OCI-LY7 (cell line): ENCODE results near the gene HEG1. TPM values are rescaled to one million over a fixed set of nuclear protein-coding genes. Genes with fewer than 3 reads are reported as not detected.
A peak's percentile ranks its signal among the peaks of the same experiment; 100 is the strongest.

ENCODE experiments used
- BruUV-seq: library from RNA; stranded (reverse); fragments of 400-500 nt; replicated peaks from 2 replicates; lab custom pipeline; 2021; lab: Mats Ljungman, UMichigan
- CTCF ChIA-PET: fragments of 300-600 bp; sonication (Branson Sonifier 250); formaldehyde crosslinking; loops from one replicate; lab custom pipeline; 2022; ENCODE audit warnings: antibody characterized with exemption; ENCODE audit not compliant: unreplicated experiment; lab: Charles Lee
- POLR2A ChIA-PET: fragments of 300-600 bp; sonication (Branson Sonifier 250); formaldehyde crosslinking; loops from one replicate; lab custom pipeline; 2022; ENCODE audit warnings: antibody characterized with exemption; lab: Charles Lee
- DNase-seq: peaks from one replicate; pipeline ENCODE4 v3.0.0-alpha.2; 2015; ENCODE audit warnings: low spot score
- H2AFZ ChIP-seq: fragments of 200-600 bp; sonication (generic), shearing (Covaris generic); 2 replicates; pipeline ENCODE4 v1.6.1; 2014; ENCODE audit warnings: mild to moderate bottlenecking, antibody characterized with exemption, low read length, moderate library complexity
- H3K27ac ChIP-seq: fragments of 200-600 bp; sonication (generic); 2 replicates; pipeline ENCODE4 v1.5.1; 2014; ENCODE audit warnings: mixed run types, low read depth, mild to moderate bottlenecking, moderate library complexity, low read length, inconsistent platforms; ENCODE audit not compliant: poor library complexity, severe bottlenecking
- H3K36me3 ChIP-seq: fragments of 200-600 bp; sonication (generic); 2 replicates; pipeline ENCODE4 v1.6.1; 2014; ENCODE audit warnings: mild to moderate bottlenecking, antibody characterized with exemption, low read length, moderate library complexity, mixed read lengths; ENCODE audit not compliant: insufficient read depth
- H3K4me1 ChIP-seq: fragments of 200-600 bp; sonication (generic); 2 replicates; pipeline ENCODE4 v1.5.1; 2014; ENCODE audit warnings: mild to moderate bottlenecking, low read length; ENCODE audit not compliant: insufficient read depth, poor library complexity, severe bottlenecking
- H3K4me2 ChIP-seq: fragments of 200-600 bp; sonication (generic); 2 replicates; pipeline ENCODE4 v1.6.1; 2014; ENCODE audit warnings: mild to moderate bottlenecking, low read length
- H3K4me3 ChIP-seq: fragments of 200-600 bp; sonication (generic); 2 replicates; pipeline ENCODE4 v1.5.1; 2014; ENCODE audit warnings: mild to moderate bottlenecking, low read depth, low read length; ENCODE audit not compliant: poor library complexity, severe bottlenecking
- H3K79me2 ChIP-seq: fragments of 200-600 bp; sonication (generic); 2 replicates; pipeline ENCODE4 v1.6.1; 2016; ENCODE audit warnings: low read depth, mild to moderate bottlenecking, low read length, moderate library complexity, mixed read lengths; ENCODE audit not compliant: insufficient read depth
- H3K9me2 ChIP-seq: fragments of 200-600 bp; sonication (generic); 2 replicates; pipeline ENCODE4 v1.6.1; 2016; ENCODE audit warnings: mild to moderate bottlenecking, low read length, mixed read lengths; ENCODE audit not compliant: insufficient read depth
- H3K9me3 ChIP-seq: fragments of 200-600 bp; sonication (generic); 2 replicates; pipeline ENCODE4 v1.6.1; 2014; ENCODE audit warnings: mild to moderate bottlenecking, mixed run types, low read length, mixed read lengths
- H4K20me1 ChIP-seq: fragments of 200-600 bp; sonication (generic); 2 replicates; pipeline ENCODE4 v1.6.1; 2014; ENCODE audit warnings: mild to moderate bottlenecking, antibody characterized with exemption, low read length, moderate library complexity, mixed read lengths; ENCODE audit not compliant: insufficient read depth
- EZH2phosphoT487 ChIP-seq: fragments of 200-600 bp; sonication (generic); IDR thresholded peaks from 2 replicates; pipeline ENCODE4 v1.6.1; 2018; ENCODE audit warnings: low read depth, borderline replicate concordance, mild to moderate bottlenecking, mixed run types, antibody characterized with exemption, low read length, moderate library complexity, mixed read lengths
- intact Hi-C: fragments of 100-400 bp; cut with micrococcal nuclease; formaldehyde crosslinking; loops from one replicate; pipeline ENCODE4 v1.10.0; 2022; ENCODE audit not compliant: unreplicated experiment
- total RNA-seq, 2 experiments: library from RNA; depleted of rRNA in 1 of 2; stranded (reverse); fragments of >200 nt in 1 of 2; shearing (Covaris generic) in 1 of 2; gene quantifications; 2 replicates each; pipeline ENCODE4 v1.2.3, GENCODE V29; 2014 to 2022
- TF ChIP-seq, protein P1 (sequence below): fragments of 200-600 bp; sonication (generic); conservative IDR thresholded peaks from 2 replicates; pipeline ENCODE4 v1.5.1; 2014; ENCODE audit warnings: mild to moderate bottlenecking, antibody characterized with exemption, low read length, moderate library complexity, mixed read lengths

HEG1 gene
- total RNA-seq, 2 experiments from 2014 or later = 2.4 to 6.0 TPM

DNA sequence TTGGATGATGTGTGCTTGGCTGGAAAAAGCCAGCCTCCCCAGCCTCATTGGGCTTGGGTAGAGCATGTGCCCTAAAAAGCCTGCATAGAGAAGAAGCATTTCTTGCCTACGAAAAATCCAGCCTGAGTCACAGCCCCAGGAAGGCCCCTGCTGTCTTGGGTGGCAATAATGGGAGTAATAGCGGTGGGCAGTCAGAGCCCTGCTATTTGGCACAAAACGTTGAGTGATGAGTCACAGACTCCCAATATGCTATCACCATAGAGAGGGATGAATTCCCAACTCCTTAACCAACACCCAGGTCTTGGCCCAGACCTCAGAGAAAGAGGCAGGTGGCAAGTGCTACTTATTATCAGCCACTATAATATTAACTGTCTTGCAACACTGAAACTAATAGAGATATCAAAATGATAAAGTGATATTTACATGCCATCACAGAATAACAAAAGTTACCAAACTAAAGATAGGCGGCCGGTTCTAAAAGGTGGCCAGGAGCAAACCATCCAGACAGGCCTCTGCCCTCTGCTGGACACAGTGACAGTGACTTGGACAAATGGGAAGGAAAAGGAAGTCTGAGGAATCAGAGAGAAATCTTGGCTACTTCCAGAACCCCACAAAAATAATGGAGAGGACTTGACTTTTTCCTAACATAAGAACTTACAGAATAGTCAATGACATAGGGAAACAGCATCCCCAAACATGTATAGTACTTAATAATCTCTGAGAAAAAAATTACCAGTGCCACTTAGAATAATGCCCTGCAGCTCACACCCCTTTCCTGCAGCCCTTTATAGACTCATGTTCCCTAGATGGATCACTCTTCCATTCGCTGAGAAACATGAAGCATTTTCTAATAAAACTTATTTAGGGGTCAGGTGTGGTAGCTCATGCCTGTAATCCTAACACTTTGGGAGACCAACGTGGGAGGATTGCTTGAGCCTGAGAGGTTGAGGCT lies 69.3 kb downstream of the HEG1 start:
- Histone ChIP-seq H3K4me3 (no peak overlapping the region), H3K9me2 (no peaks in the 10 kb centered on the region), H3K79me2 (no peaks in the 10 kb centered on the region), H3K27ac (no peak overlapping the region), H3K4me2 (no peak overlapping the region), H2AFZ (no peak overlapping the region), H3K4me1 (no peaks in the 10 kb centered on the region), H3K9me3 (no peaks in the 10 kb centered on the region), H4K20me1 (no peaks in the 10 kb centered on the region), H3K36me3 (no peaks in the 10 kb centered on the region)
- ChIA-PET POLR2A (no interaction called here), CTCF (interaction anchor here (0.6 kb wide), 1 partner anchor 183 kb away, joined by 4 read pairs; no protein-coding TSS in a partner anchor)
- no peak for DNase-seq
- no peak for TF ChIP-seq EZH2phosphoT487
- TF ChIP-seq, protein P1, sequence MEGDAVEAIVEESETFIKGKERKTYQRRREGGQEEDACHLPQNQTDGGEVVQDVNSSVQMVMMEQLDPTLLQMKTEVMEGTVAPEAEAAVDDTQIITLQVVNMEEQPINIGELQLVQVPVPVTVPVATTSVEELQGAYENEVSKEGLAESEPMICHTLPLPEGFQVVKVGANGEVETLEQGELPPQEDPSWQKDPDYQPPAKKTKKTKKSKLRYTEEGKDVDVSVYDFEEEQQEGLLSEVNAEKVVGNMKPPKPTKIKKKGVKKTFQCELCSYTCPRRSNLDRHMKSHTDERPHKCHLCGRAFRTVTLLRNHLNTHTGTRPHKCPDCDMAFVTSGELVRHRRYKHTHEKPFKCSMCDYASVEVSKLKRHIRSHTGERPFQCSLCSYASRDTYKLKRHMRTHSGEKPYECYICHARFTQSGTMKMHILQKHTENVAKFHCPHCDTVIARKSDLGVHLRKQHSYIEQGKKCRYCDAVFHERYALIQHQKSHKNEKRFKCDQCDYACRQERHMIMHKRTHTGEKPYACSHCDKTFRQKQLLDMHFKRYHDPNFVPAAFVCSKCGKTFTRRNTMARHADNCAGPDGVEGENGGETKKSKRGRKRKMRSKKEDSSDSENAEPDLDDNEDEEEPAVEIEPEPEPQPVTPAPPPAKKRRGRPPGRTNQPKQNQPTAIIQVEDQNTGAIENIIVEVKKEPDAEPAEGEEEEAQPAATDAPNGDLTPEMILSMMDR = peak; percentile 33; the same call in 1 of the 2 replicates
- BruUV-seq = no TSS peak
- intact Hi-C loops = no loop called here

DNA sequence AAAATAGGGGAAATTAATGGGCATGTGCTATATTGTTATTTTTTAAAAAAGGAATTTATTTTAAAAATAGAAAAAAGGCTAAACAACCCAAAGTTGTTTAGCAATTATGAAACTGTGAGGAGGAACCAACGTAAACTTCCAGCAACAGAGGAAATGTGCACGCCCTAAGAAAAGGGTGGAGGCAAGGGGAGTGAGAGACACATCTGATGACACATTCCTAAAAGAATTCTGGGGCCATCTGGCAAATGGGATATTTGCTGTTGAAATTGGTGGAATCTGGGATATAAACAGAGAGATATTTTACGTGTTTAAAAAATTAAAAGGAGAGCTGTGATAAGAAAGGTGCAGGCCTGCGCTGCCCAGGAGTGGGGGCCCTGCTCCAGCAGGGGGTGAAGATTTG lies 70.4 kb downstream of the HEG1 start:
- H3K4me1 ChIP-seq = no peaks in the 10 kb centered on the region
- no peak overlapping the region for H2AFZ ChIP-seq
- H3K9me3 ChIP-seq = no peaks in the 10 kb centered on the region
- TF ChIP-seq, protein P1 = no peak
- no peak for TF ChIP-seq EZH2phosphoT487
- no peak overlapping the region for H3K4me3 ChIP-seq
- ChIA-PET POLR2A (no interaction called here), CTCF (no interaction called here)
- H3K9me2 ChIP-seq = no peaks in the 10 kb centered on the region
- H3K27ac ChIP-seq = no peak overlapping the region
- no peaks in the 10 kb centered on the region for H4K20me1 ChIP-seq
- BruUV-seq = no TSS peak
- no peaks in the 10 kb centered on the region for H3K79me2 ChIP-seq
- no peak for DNase-seq
- H3K36me3 ChIP-seq = no peaks in the 10 kb centered on the region
- intact Hi-C loops = no loop called here
- no peak overlapping the region for H3K4me2 ChIP-seq

DNA sequence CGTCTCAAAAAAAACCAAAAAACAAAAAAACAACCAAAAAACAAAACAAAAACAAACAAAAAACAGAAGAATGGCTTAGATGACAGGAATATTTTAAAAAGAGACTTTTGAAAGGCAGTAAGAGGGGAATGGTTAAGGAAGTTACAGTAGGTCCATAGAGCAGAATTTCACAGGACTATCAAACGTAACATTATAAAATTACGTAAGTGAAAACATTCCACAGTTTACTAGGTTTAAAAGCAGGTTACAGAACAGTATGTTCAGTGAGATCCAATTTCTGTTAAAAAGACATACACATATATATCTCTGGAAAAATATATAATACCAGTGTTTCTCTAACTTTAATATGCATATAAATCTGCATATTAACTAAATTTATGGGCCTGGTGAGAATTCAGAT lies 71.0 kb downstream of the HEG1 start:
- intact Hi-C loops = no loop called here
- no peak overlapping the region for H3K27ac ChIP-seq
- H3K9me3 ChIP-seq = no peaks in the 10 kb centered on the region
- H3K36me3 ChIP-seq = no peaks in the 10 kb centered on the region
- no peaks in the 10 kb centered on the region for H4K20me1 ChIP-seq
- H2AFZ ChIP-seq = no peak overlapping the region
- H3K4me2 ChIP-seq = no peak overlapping the region
- BruUV-seq = no TSS peak
- ChIA-PET CTCF (no interaction called here), POLR2A (no interaction called here)
- H3K4me3 ChIP-seq = no peak overlapping the region
- H3K79me2 ChIP-seq = no peaks in the 10 kb centered on the region
- no peak for DNase-seq
- no peaks in the 10 kb centered on the region for H3K4me1 ChIP-seq
- no peaks in the 10 kb centered on the region for H3K9me2 ChIP-seq
- no peak for TF ChIP-seq EZH2phosphoT487
- TF ChIP-seq, protein P1 = no peak
